GM18499 (cell line): ENCODE results near the gene PSME2.

ENCODE experiments used
- ATAC-seq: cut with Tn5 transposase; IDR thresholded peaks from one replicate; pipeline ENCODE4 v1.9.1; 2021; ENCODE audit warnings: moderate number of reproducible peaks; ENCODE audit not compliant: insufficient read depth, unreplicated experiment

PSME2 gene

GRCh38 chr14:24098229-24098926 is 48.0 kb downstream of the PSME2 start:
- ATAC-seq, result no peak

DNA sequence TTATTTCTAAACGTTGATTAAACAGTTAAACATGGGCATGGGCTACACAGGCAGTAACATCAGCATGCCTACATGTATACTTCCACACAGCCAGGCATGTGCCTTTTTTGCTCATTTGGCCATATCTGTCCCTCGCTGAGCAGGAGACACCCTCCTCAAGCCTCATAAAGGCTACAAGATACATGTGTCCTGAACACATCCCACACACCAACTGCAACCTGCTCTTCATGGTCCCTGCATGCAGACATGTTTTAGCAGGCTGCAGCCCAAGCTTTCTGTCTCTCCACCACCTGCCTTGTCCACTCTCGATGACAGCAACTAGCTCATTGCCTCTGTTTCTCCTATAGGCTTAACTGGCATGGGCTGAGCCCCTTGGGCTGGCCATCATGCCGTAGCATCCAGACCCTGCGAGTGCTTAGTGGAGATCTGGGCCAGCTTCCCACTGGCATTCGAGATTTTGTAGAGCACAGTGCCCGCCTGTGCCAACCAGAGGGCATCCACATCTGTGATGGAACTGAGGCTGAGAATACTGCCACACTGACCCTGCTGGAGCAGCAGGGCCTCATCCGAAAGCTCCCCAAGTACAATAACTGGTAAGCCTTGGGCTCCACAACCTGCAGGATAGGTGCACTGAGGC is 49.7 kb downstream of the PSME2 start:
- no peak for ATAC-seq

GRCh38 chr14:24095271-24096068 is 50.9 kb downstream of the PSME2 start:
- ATAC-seq, result peak; percentile 57

GRCh38 chr14:24094841-24095270 is 51.6 kb downstream of the PSME2 start:
- no peak for ATAC-seq

DNA sequence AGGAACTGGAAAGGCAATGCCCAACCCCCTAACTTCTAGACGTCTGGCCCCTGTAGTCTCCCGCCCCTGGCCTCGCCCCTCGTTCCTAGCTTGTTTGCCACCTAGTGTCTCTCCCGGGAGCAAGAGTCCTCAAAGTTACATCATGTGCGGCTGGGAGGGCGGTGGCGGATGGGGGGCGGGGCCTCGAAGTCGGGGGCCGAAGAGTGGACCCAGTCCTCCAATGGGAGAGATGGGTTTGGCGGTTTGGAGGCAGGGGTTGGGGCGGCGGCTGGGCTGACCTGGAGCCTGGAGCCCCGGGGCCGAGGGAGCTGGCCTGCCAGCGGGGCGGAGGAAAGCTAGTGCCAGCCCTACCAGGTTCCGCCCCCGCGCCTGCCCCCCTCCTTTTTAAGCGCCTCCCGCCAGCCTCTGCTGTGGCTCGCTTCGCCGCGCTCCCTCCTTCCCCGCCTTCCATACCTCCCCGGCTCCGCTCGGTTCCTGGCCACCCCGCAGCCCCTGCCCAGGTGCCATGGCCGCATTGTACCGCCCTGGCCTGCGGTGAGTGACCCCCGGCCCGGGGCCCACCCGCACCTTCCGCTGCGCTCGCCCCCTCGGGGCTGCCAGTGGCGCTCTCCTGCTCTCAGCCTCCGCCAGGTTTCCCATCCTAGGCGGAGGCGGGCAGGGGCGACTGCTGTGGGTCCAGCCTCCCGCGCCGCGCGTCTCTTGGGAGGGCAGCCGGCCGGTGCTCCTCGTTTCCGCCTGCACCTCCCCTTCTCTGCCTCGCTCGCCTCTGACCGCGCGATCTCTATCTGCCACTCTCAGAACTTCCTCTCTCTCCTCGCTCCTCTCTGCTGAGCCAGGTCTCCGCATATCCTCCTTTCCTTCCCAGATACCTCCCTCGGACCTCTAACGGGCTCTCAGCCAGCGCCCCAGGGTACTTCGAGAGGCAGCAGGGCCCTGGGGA is 52.2 kb downstream of the PSME2 start, which contains the start of gene PCK2:
Gene PCK2, plus strand, starts transcription at position 411 of the 940 bp plus-strand sequence. Its CDS starts 95 bp downstream, at position 506.
- no peak for ATAC-seq
